Stimulated activated CD8-positive, alpha-beta memory T cell treated with anti-CD3 and anti-CD28 coated beads, Interleukin-15, amount 100 ng/mL, for 48 hours (primary cell): ENCODE measurements around the gene INPP4B.
"Not testable (repeated sequence)": the region's sequence is repeated elsewhere in the genome, so short reads cannot be mapped to it uniquely, and the experiment has no call there.

Source experiments
- DNase-seq, 2 donors: peaks; one replicate each; pipeline ENCODE4 v3.0.0-alpha.2; 2020; ENCODE audit warnings: low read depth in 2 of 2

Gene INPP4B

GRCh38 chr4:142091085-142091513, 755.0 kb downstream of the INPP4B start:
- DNase-seq = no peak

GRCh38 chr4:142088906-142089305, 757.2 kb downstream of the INPP4B start:
- no peak for DNase-seq

- no peak for DNase-seq
Observed at GRCh38 chr4:142085513-142086292, 760.4 kb downstream of the INPP4B start.

GRCh38 chr4:142083264-142083663, 762.8 kb downstream of the INPP4B start:
- DNase-seq = no peak

- DNase-seq = no peak
Observed at GRCh38 chr4:142081025-142081424, 765.1 kb downstream of the INPP4B start.

GRCh38 chr4:142079959-142080358, 766.1 kb downstream of the INPP4B start:
- no peak for DNase-seq

- no peak for DNase-seq
Observed at GRCh38 chr4:142077048-142077447, 769.1 kb downstream of the INPP4B start.

- DNase-seq = not testable (repeated sequence)
Observed at GRCh38 chr4:142068304-142068703, 777.8 kb downstream of the INPP4B start.

GRCh38 chr4:142066562-142066961, 779.5 kb downstream of the INPP4B start:
- DNase-seq = not testable (repeated sequence)

GRCh38 chr4:142065086-142065647, 780.9 kb downstream of the INPP4B start:
- DNase-seq = no peak

GRCh38 chr4:142064181-142064580, 781.9 kb downstream of the INPP4B start:
- DNase-seq = no peak

- DNase-seq = no peak
Observed at GRCh38 chr4:142045996-142046395, 800.1 kb downstream of the INPP4B start.

GRCh38 chr4:142044271-142044670, 801.8 kb downstream of the INPP4B start:
- DNase-seq = no peak

- no peak for DNase-seq
Observed at GRCh38 chr4:142043509-142043908, 802.6 kb downstream of the INPP4B start.

GRCh38 chr4:142041788-142042187, 804.3 kb downstream of the INPP4B start:
- no peak for DNase-seq

GRCh38 chr4:142040043-142040442, 806.1 kb downstream of the INPP4B start:
- DNase-seq = no peak

- no peak for DNase-seq
Observed at GRCh38 chr4:142036795-142037583, 809.1 kb downstream of the INPP4B start.

- no peak for DNase-seq
Observed at GRCh38 chr4:142035566-142035965, 810.5 kb downstream of the INPP4B start.

- no peak for DNase-seq
Observed at GRCh38 chr4:142034101-142034500, 812.0 kb downstream of the INPP4B start.

- DNase-seq = no peak
Observed at GRCh38 chr4:142030010-142030409, 816.1 kb downstream of the INPP4B start.

GRCh38 chr4:142021761-142022160, 824.3 kb downstream of the INPP4B start:
- DNase-seq = no peak

- no peak for DNase-seq
Observed at GRCh38 chr4:142021181-142021580, 824.9 kb downstream of the INPP4B start.

- DNase-seq = no peak
Observed at GRCh38 chr4:142016031-142016430, 830.1 kb downstream of the INPP4B start.
